Esophagus muscularis mucosa (tissue), 4 donors: ENCODE data around the gene PARVB. TPM values are rescaled to one million over a fixed set of nuclear protein-coding genes. Genes with fewer than 3 reads are reported as not detected.
A peak's percentile ranks its signal among the peaks of the same experiment; 100 is the strongest.
"Not testable (repeated sequence)": the region's sequence is repeated elsewhere in the genome, so short reads cannot be mapped to it uniquely, and the experiment has no call there.

ENCODE experiments used
- DNase-seq: peaks from one replicate; pipeline ENCODE4 v3.0.0-alpha.2; 2017; ENCODE audit errors: extremely low spot score
- H3K27ac ChIP-seq, 4 donors: fragments of 200-600 bp; sonication (generic); replicated peaks in 1 of 4; 1 replicate in 3 of 4; 2 replicates in 1 of 4; pipeline ENCODE4 v1.5.1; 2016 to 2019; ENCODE audit warnings: mild to moderate bottlenecking in 1 of 4
- H3K27me3 ChIP-seq, 4 donors: fragments of 200-600 bp; sonication (generic); one replicate each; pipeline versions ENCODE4 v1.5.1 to v1.6.0; 2016 to 2019
- H3K36me3 ChIP-seq, 4 donors: fragments of 200-600 bp; sonication (generic); one replicate each; pipeline ENCODE4 v1.5.1; 2016 to 2019
- H3K4me1 ChIP-seq, 4 donors: fragments of 200-600 bp; sonication (generic); one replicate each; pipeline ENCODE4 v1.5.1; 2016 to 2019
- H3K4me3 ChIP-seq, 4 donors: fragments of 200-600 bp; sonication (generic); 1 replicate in 2 of 4; 2 replicates in 2 of 4; pipeline ENCODE4 v1.5.1; 2016 to 2019; ENCODE audit warnings: mild to moderate bottlenecking in 4 of 4, moderate library complexity in 1 of 4
- H3K9me3 ChIP-seq, 4 donors: fragments of 200-600 bp; sonication (generic); 1 replicate in 3 of 4; 2 replicates in 1 of 4; pipeline ENCODE4 v1.5.1; 2016 to 2019
- EP300 ChIP-seq: sonication (generic); formaldehyde crosslinking; IDR thresholded peaks from one replicate; pipeline ENCODE4 v1.6.1; 2017; ENCODE audit warnings: antibody characterized with exemption
- POLR2A ChIP-seq: fragments of 450-650 bp; IDR thresholded peaks from one replicate; pipeline ENCODE4 v1.6.1; 2017; ENCODE audit warnings: antibody characterized with exemption, moderate library complexity, mild to moderate bottlenecking, low read depth
- POLR2AphosphoS5 ChIP-seq, 2 donors: sonication (generic); formaldehyde crosslinking; IDR thresholded peaks; one replicate each; pipeline ENCODE4 v1.6.1; 2017; ENCODE audit warnings: antibody characterized with exemption in 2 of 2
- WGBS: methylation state at CpG from one replicate; pipeline ENCODE4 v1.1.5; 2018; 5-methylcytosine and 5-hydroxymethylcytosine counted together
- intact Hi-C: fragments of 100-400 bp; cut with DNase I; formaldehyde crosslinking; loops from one replicate; pipeline ENCODE4 v1.15.1; 2023
- total RNA-seq, 4 donors: library from RNA; depleted of rRNA; stranded (reverse); fragments of >200 nt; gene quantifications; one replicate each; pipeline versions ENCODE4 v1.1.0 to v1.2.1, GENCODE V29; 2016
- TF ChIP-seq, protein P1 (sequence below), 3 experiments: fragments of 200-600 bp in 2 of 3; fragments of 450-650 bp in 1 of 3; sonication (generic) in 2 of 3; IDR thresholded peaks; one replicate each; pipeline ENCODE4 v1.5.1; 2017 to 2019; ENCODE audit warnings: antibody characterized with exemption in 3 of 3, mild to moderate bottlenecking in 2 of 3, moderate library complexity in 1 of 3

PARVB gene
- total RNA-seq, 4 donors from 2014 or later: 22.0 to 107 (median 45.5) TPM

DNA sequence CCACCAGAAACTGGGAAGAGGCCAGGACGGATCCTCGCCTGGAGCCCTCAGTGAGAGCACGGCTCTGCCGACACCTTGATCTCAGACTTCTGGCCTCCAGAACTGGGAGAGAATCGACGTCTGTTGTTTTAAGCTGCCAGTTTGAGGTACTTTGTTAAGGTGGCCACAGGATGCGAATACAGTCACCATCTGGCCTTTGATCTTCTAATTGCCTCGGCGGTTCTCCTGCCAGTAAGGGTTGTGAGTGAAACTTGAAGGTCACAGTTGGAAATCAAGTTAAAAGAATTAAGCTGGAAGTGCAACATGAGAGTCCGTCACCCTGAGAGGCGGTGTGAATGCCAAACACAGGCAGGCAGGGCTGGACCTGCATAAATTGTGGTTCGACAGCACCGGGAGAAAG lies 27.9 kb downstream of the PARVB start:
- no peak overlapping the region for H3K4me3 ChIP-seq
- TF ChIP-seq POLR2A (no peak), POLR2AphosphoS5 (IDR thresholded peaks at IDR 0.05) (no peak), EP300 (no peak)
- TF ChIP-seq, protein P1, sequence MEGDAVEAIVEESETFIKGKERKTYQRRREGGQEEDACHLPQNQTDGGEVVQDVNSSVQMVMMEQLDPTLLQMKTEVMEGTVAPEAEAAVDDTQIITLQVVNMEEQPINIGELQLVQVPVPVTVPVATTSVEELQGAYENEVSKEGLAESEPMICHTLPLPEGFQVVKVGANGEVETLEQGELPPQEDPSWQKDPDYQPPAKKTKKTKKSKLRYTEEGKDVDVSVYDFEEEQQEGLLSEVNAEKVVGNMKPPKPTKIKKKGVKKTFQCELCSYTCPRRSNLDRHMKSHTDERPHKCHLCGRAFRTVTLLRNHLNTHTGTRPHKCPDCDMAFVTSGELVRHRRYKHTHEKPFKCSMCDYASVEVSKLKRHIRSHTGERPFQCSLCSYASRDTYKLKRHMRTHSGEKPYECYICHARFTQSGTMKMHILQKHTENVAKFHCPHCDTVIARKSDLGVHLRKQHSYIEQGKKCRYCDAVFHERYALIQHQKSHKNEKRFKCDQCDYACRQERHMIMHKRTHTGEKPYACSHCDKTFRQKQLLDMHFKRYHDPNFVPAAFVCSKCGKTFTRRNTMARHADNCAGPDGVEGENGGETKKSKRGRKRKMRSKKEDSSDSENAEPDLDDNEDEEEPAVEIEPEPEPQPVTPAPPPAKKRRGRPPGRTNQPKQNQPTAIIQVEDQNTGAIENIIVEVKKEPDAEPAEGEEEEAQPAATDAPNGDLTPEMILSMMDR (IDR thresholded peaks at IDR 0.05): no peak
- H3K9me3 ChIP-seq: no peaks in the 10 kb centered on the region
- no peaks in the 10 kb centered on the region for H3K27me3 ChIP-seq
- DNase-seq: no peak
- intact Hi-C loops: no loop called here
- H3K36me3 ChIP-seq: peaks cover 0 to 5% (median 0%) of the 10 kb centered on the region in 4 donors
- WGBS: 83% methylated on average over 13 of the region's 13 CpGs
- H3K27ac ChIP-seq: no peak overlapping the region
- peaks cover 22 to 39% (median 29%) of the 10 kb centered on the region in 4 donors for H3K4me1 ChIP-seq

DNA sequence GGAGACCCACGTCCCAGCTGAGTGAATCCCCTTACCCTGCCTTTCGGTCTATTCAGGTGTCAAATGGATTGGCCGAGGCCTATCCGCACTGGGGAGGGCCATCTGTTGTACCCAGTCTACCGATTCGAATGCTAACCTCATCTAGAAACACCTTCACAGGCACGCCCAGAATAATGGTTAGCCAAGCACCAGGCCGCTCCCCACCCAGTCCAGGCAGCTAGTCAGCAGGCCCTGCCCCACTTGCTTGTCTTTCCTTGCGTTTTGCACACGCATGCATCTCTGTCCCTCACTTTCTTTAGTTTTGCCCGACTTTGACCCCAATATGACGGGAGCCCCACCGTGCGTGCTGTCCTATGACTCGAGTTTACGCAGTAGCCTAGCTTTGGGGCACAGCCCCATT lies 31.7 kb downstream of the PARVB start:
- H3K27ac ChIP-seq: no peak overlapping the region
- H3K4me1 ChIP-seq: peaks cover 28 to 48% (median 40%) of the 10 kb centered on the region in 4 donors
- no peak overlapping the region for H3K4me3 ChIP-seq
- 94% methylated on average over 16 of the region's 16 CpGs for WGBS
- intact Hi-C loops: no loop called here
- DNase-seq: no peak
- H3K27me3 ChIP-seq: no peaks in the 10 kb centered on the region
- H3K36me3 ChIP-seq: peaks cover 0 to 5% (median 0%) of the 10 kb centered on the region in 4 donors
- TF ChIP-seq, protein P1 (IDR thresholded peaks at IDR 0.05): no peak
- TF ChIP-seq POLR2AphosphoS5 (IDR thresholded peaks at IDR 0.05): no peak
- TF ChIP-seq POLR2A: no peak
- TF ChIP-seq EP300: no peak
- H3K9me3 ChIP-seq: peaks cover 0 to 5% (median 2%) of the 10 kb centered on the region in 4 donors

DNA sequence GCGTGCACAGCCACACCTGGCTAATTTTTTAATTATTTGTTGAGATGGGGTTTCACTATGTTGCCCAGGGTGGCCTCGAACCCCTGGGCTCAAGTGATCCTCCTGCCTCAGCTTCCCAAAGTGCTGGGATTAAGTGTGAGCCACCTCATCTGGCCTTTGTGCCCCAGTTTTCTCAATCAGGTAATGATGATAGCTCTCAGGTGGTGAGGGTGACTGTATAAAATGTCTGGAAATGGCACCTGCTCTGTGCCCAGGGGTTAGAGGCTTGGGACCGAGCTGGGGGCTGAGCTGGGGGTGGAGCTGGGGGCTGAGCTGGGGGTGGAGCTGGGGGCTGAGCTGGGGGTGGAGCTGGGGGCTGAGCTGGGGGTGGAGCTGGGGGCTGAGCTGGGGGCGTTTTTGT lies 32.5 kb downstream of the PARVB start:
- DNase-seq, intact Hi-C loops, H3K27me3 ChIP-seq, H3K36me3 ChIP-seq, H3K9me3 ChIP-seq: not testable (repeated sequence)
- Histone ChIP-seq H3K4me3 (peak overlapping the region in 1 of 4 donors; percentile 9), H3K27ac (peak overlapping the region in 3 of 4 donors; percentile 73 to 80 (median 79)), H3K4me1 (peaks cover 24 to 45% (median 39%) of the 10 kb centered on the region in 4 donors)
- 69% methylated on average over 4 of the region's 4 CpGs for WGBS

DNA sequence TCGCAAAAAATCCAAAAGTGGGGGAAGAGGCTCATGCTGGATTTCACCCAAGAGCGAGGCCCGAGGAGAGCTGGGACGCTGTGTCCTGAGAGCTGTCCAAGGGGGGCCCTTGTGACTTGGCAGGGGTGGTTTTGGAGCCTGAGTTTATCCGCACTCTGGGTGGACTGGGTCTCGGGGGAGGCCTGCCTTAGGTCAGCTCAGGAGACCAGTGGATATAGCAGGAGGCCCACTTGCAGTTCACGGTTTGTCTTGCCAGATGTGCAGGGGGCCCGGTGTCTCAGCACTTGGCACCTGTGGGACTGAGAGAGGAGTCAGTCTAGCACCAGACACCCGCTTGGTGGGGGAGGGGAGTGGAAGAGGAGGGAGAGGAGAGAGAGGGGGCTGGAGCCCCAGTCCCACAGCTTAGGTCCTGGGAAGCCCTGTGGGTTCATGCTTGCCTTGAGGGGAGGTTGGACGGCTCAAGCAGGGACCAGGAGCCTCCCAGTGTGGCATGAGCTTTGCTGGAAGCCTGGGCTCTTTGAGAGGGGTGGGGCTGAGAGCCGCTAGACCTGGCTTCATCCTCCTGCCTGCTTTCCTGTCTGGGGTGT lies 33.4 kb downstream of the PARVB start:
- intact Hi-C loops: no loop called here
- Histone ChIP-seq H3K4me1 (peaks cover 30 to 53% (median 45%) of the 10 kb centered on the region in 4 donors), H3K27me3 (no peaks in the 10 kb centered on the region), H3K27ac (peak overlapping the region; percentile 70 to 80 (median 76)), H3K36me3 (no peaks in the 10 kb centered on the region), H3K4me3 (peak overlapping the region; percentile 7 to 14 (median 8)), H3K9me3 (peaks cover 0 to 7% (median 2%) of the 10 kb centered on the region in 4 donors)
- 45% methylated on average over 11 of the region's 11 CpGs for WGBS
- TF ChIP-seq EP300 (no peak), POLR2AphosphoS5 (IDR thresholded peaks at IDR 0.05) (peak; percentile 65 to 83)
- no peak for DNase-seq

DNA sequence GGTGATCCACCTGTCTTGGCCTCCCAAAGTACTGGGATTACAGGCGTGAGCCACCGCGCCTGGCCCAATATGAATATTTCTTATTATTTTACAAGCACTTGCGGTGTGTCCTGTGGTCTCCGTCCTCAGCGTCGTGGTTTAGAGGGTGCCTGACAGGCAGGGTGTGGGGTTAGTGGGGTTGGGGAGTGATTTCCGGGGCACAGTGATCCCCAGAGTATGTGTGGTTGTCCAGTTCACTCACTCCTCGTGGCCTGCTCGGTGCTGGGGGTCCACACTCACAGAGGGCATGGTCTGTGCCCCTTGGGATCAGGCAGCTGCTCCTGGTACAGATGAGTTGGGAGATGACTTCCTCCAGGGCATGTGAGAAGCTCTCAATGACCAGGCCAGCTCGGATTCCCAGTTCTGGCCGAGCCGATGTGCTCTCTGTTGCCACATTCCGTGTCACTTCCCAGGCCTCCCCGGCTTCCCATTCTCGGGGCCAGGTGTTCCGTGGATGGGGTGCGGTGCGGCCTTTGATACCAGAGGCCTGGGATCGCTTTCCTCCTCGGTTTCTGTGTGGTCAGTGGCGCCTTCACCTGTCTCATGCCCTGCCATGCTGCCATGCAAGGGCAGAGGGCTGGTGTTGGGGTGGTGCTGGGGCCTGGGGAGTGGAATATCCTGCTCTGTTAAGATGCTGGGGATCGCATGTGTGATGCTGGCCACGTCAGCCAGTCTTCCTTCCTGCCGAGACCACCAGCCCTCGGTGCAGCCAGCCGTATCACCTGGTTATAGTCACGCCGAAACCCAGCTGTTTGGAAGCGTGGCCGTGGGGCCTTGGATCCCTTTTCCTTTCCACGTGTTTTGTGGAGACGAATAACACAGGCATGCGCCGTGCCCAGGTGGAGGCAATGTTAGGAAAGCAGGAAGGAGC lies 39.6 kb downstream of the PARVB start:
- no peak for DNase-seq
- WGBS: 94% methylated on average over 19 of the region's 35 CpGs
- peaks cover 25 to 38% (median 28%) of the 10 kb centered on the region in 4 donors for H3K4me1 ChIP-seq
- no peak overlapping the region for H3K27ac ChIP-seq
- H3K36me3 ChIP-seq: no peaks in the 10 kb centered on the region
- intact Hi-C loops: no loop called here
- H3K27me3 ChIP-seq: no peaks in the 10 kb centered on the region
- H3K4me3 ChIP-seq: no peak overlapping the region
- TF ChIP-seq POLR2AphosphoS5 (IDR thresholded peaks at IDR 0.05) (no peak), POLR2A (no peak), EP300 (no peak)
- TF ChIP-seq, protein P1 (IDR thresholded peaks at IDR 0.05): no peak
- peaks cover 0 to 7% (median 2%) of the 10 kb centered on the region in 4 donors for H3K9me3 ChIP-seq
